Tibial nerve (tissue), 3 donors: ENCODE data around the gene DNMT3B.

Source experiments
- CTCF ChIP-seq, 5 experiments: fragments of 200-600 bp in 3 of 5; fragments of 450-650 bp in 2 of 5; sonication (generic) in 3 of 5; IDR thresholded peaks; one replicate each; pipeline ENCODE4 v1.5.1; 2016 to 2019; ENCODE audit warnings: antibody characterized with exemption in 5 of 5, mild to moderate bottlenecking in 3 of 5, moderate library complexity in 2 of 5
- POLR2A ChIP-seq, 2 donors: fragments of 450-650 bp; IDR thresholded peaks; one replicate each; pipeline ENCODE4 v1.6.1; 2017; ENCODE audit warnings: antibody characterized with exemption in 2 of 2, mild to moderate bottlenecking in 2 of 2, moderate library complexity in 2 of 2

GRCh38 chr20:32807706-32808105, 45.5 kb downstream of the DNMT3B start:
- no peak for TF ChIP-seq POLR2A (IDR thresholded peaks at IDR 0.05)
- TF ChIP-seq CTCF (IDR thresholded peaks at IDR 0.05): no peak
